Loucy (cell line): ENCODE results near the gene NAALADL2.

ENCODE experiments used
- EZH2phosphoT487 ChIP-seq: fragments of 200-600 bp; IDR thresholded peaks from 2 replicates; pipeline ENCODE4 v1.6.1; 2018; ENCODE audit warnings: antibody characterized with exemption, mild to moderate bottlenecking, moderate library complexity, borderline replicate concordance
- TF ChIP-seq, protein P1 (sequence below): fragments of 200-600 bp; sonication (generic); conservative IDR thresholded peaks from 2 replicates; pipeline ENCODE4 v1.5.1; 2014; ENCODE audit warnings: mild to moderate bottlenecking, antibody characterized with exemption, low read length

DNA sequence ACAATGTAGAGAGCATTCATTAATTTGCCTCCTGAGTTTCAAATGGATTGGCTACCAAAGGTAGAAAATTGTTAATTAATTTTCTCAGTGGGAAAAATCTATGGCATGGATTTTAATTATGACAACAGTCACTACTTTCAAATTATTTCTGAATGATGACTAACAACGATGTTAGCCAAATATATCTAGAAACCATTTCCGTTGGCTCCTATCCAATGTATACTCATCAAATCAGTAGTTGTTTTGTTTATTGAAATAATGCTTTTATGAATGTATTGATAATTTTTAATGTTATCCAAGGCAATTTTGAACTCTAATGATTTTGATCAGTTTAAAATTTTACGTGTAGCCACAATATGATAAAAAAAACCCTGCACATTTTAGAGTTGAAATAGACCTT is 333.4 kb downstream of the NAALADL2 start:
- TF ChIP-seq, protein P1, sequence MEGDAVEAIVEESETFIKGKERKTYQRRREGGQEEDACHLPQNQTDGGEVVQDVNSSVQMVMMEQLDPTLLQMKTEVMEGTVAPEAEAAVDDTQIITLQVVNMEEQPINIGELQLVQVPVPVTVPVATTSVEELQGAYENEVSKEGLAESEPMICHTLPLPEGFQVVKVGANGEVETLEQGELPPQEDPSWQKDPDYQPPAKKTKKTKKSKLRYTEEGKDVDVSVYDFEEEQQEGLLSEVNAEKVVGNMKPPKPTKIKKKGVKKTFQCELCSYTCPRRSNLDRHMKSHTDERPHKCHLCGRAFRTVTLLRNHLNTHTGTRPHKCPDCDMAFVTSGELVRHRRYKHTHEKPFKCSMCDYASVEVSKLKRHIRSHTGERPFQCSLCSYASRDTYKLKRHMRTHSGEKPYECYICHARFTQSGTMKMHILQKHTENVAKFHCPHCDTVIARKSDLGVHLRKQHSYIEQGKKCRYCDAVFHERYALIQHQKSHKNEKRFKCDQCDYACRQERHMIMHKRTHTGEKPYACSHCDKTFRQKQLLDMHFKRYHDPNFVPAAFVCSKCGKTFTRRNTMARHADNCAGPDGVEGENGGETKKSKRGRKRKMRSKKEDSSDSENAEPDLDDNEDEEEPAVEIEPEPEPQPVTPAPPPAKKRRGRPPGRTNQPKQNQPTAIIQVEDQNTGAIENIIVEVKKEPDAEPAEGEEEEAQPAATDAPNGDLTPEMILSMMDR = no peak
- no peak for TF ChIP-seq EZH2phosphoT487
